ENCODE results near the gene HABP4.
A peak's percentile ranks its signal among the peaks of the same experiment; 100 is the strongest.

HABP4 gene

DNA sequence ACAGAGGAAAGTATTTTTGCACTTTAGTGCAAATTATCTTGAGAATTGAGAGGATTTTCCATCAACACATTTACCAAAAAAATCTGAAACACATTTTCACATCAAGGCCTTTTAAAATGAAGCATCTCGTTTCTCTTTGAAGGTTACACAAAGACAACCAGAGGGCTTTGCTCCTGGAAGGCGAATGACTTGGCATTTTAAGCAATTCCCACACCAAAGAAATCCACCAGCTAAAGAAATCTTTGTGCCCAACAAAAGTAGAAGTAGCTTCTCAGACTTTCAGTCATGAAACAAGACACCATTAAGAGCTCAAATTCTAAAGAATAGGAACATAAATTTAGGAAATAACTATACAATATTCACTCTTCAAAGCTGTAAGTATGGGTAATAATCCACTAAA, 59.9 kb downstream of the HABP4 start:
- DNase-seq: no peak
- in situ Hi-C loops (cut with MboI; ENCODE audit: low pct_unique_long_range_greater_than_20kb, low sequenced_read_pairs): no loop called here

DNA sequence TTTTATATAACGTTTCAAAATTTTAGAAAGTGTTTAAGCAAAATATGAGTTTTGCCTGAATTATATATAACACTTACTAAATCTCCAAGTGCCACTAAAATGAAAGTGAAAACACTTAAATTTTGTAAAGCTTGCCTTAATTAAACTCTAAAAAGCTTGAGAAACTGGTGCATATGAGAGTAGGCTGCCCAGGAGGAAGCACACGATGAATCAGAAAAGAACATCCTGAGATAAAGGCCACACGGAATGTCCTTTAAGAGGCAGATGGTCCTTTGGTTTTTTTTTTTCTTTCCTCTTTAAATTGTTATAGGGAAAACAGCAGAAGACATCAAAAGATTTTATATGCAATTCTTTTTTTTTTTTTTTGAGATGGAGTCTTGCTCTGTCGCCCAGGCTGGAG, 60.3 kb downstream of the HABP4 start:
- no peak for DNase-seq
- in situ Hi-C loops (cut with MboI; ENCODE audit: low pct_unique_long_range_greater_than_20kb, low sequenced_read_pairs): no loop called here

DNA sequence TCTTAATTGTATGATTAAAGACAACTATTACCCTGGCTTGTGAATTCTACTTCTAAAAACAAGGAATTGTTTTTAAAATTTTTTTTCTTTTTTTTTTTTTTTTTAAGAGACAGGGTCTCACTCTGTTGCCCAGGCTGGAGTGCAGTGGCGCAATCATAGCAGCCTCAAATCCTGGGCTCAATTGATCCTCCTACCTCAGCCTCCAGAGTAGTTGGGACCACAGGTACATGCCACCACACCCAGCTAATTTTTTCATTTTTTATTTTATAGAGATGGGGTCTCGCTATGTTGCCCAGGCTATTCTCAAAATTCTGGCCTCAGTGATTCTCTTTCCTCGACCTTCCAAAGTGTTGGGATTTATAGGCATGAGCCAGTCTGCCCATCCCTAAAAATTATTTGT, 62.3 kb downstream of the HABP4 start:
- in situ Hi-C loops (cut with MboI; ENCODE audit: low pct_unique_long_range_greater_than_20kb, low sequenced_read_pairs): no loop called here

DNA sequence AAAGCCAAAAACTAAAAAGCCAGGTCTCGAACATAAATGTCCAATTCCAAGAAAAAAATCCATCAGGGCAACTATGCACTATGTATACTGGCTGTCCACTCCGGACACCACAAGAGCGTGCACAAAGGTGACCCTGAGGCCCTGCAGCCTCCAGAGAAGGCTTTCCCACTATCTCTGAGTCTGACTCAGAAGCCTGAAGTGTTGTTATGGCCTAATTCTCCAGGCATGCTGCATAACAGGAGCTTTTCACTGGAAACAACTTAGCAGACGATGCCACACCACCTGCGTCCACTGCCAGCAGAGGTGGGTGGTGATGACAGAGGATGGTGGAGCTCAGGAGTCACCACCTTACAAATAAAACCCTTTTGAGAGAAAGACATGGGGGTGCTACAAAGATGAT, 63.7 kb downstream of the HABP4 start:
- DNase-seq: no peak
- in situ Hi-C loops (cut with MboI; ENCODE audit: low pct_unique_long_range_greater_than_20kb, low sequenced_read_pairs): no loop called here

More for the DNA sequence above, 62.3 kb downstream of the HABP4 start:
- DNase-seq: no peak

DNA sequence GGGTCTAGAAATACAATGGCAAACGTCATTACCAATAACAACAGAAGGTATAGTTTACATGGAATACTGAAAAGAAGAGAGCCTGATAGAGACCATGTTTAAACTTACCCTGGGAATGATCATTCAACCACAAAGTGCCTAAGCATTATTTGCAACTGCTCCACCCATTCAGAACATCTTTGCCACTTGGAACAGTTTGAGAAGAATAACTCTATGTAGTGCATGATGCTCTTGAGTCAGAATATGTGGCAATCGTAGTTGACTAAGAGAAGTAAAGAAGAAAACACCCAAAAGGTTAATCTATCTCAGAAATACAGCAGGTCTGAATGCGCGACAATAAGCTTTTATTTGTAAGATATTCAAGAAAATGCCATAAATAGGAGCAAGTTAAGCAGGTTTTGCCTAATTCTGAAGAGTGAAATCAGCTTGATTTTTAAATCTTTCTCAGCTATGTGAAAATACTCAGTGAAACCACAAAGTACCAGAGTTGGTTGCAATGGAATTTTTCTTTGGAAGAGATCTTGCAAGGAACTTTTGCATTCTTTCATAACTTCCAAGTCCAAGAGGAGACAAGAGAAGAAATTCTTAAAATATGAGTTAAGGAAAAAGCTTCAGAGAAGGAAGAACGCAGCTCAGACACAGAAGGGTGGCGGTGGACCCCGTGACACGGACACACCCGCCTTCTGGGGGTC, 64.3 kb downstream of the HABP4 start:
- in situ Hi-C loops (cut with MboI; ENCODE audit: low pct_unique_long_range_greater_than_20kb, low sequenced_read_pairs): no loop called here
- DNase-seq: no peak

DNA sequence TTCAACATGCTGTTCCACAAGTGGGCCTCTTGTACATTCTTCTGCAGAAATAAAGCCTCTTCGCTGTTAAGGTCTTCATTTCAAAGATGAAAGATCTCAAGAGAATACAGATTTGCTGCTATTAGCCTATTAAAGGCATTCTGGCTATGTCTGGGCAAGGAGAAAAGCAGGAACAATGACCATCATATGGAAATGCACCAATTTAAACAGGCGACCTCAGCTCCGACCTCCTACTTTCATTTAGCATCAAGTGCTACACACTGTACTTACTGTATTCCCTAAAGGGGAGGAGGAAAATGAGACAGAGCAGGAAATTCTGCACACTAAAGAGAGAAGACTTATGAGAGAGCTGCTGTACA, 64.8 kb downstream of the HABP4 start:
- in situ Hi-C loops (cut with MboI; ENCODE audit: low pct_unique_long_range_greater_than_20kb, low sequenced_read_pairs): no loop called here
- DNase-seq: no peak

DNA sequence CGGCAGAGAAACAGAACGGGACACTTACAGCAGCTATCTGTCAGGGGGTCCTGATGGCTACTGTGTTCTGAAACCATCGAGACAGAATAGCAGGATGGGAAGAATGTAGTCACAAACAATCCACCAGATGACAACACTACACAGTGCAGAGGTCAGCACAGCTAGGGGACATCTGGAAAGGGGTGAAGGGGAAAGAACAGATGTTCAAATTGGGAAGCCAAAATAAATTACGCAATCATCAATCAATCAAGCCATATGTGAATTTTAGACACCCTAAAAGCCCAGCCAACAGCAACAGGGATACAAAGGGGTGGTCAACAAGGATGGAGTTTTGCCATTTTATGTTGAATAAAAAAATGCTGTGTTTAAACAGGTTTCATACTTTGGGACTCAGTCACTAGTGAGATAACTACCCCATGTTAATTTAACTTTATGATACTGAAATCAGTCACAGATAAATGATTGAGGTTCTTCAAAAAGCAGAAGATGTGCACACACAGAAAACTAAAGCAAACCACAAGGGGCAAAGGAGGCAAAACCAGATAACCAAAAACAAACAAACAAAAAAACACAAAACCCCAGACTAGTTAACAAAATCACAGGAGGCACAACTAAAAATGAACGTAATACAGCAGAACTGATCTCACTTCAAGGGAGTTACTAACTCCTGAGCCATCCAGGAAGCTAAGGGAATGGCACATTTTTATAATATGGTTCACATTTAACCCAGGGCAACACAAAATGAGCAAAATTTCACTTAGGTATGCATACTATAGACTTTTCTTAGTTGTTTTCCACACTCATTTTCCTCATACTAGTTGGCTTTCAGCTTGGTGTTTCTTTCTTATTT, 65.9 kb downstream of the HABP4 start:
- in situ Hi-C loops (cut with MboI; ENCODE audit: low pct_unique_long_range_greater_than_20kb, low sequenced_read_pairs): no loop called here
- DNase-seq: no peak

DNA sequence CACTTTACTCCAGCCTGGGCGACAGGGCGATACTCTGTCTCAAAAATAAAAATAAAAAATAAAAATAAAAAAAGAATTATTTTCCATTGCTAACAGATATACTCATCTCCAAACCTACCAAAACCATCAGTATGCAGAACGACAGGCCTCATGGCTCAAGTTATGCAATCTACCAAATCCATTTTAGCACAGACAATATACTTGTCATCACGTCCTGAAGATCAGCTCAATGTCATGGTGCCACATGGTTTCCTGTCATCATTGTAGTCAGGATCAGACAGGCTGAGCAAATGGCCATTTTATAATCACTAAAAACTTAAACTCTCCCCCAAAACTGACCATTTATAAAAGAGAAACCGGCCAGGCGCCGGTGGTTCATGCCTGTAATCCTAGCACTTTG, 69.1 kb downstream of the HABP4 start:
- no peak for DNase-seq

DNA sequence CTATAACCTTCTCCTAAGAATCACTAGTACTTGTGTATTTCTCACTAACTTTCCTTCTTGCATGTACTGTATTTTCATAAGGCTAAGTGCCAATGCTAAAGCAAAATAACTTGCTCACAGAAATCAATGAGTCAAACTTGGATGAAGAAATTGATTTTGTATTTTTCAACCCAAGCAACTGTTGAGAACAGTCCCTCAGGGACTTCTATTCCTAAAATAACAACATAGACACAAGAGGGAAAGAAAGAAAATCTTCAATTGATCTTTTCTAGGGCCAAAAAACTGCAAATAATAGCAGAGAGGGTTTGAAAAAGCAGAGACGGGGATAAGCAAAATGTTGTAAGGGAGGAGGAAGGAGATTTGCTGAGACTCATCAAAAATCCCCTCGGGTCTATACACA, 69.8 kb downstream of the HABP4 start:
- in situ Hi-C loops (cut with MboI; ENCODE audit: low pct_unique_long_range_greater_than_20kb, low sequenced_read_pairs): no loop called here
- DNase-seq: no peak

More for the DNA sequence above, 69.1 kb downstream of the HABP4 start:
- in situ Hi-C loops (cut with MboI; ENCODE audit: low pct_unique_long_range_greater_than_20kb, low sequenced_read_pairs): no loop called here

DNA sequence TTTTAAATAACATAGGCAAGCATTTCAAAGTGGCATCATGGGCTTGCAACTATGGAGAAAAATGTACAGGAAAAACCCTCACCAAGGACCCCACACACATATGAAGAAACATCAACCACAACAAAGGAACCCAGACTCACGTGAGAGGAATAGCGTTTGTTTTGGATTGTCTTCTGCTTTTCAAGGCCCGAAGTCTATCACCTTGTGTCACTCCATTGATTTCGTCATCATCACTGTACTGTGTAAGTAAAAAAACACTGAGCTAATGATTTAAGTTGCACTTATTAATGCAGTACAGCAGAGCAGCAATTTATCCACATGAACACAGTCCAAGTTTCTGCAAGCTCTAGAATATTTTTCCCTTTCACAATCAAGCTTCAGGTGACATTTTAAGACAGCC, 72.4 kb downstream of the HABP4 start:
- peak; percentile 63 for DNase-seq
- in situ Hi-C loops (cut with MboI; ENCODE audit: low pct_unique_long_range_greater_than_20kb, low sequenced_read_pairs): no loop called here

DNA sequence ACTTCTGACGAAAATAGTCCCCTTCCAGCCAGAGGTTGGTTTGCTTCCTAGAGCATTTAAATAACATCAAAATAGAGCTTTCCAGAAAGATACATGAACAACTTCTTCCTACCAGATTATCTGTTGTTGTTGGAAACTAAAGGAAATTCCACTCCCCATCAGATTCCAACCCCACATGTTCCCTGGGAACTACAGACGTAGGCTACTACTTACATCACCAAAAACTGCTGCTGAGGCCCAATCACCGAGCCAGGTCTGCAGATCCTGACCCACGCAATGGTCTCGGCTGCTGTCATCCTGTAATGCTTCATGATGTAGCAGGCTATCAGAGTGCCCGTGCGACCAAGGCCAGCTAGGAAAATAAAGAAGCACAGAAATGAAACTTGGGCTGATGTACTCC, 73.4 kb downstream of the HABP4 start:
- DNase-seq: no peak
- in situ Hi-C loops (cut with MboI; ENCODE audit: low pct_unique_long_range_greater_than_20kb, low sequenced_read_pairs): no loop called here

DNA sequence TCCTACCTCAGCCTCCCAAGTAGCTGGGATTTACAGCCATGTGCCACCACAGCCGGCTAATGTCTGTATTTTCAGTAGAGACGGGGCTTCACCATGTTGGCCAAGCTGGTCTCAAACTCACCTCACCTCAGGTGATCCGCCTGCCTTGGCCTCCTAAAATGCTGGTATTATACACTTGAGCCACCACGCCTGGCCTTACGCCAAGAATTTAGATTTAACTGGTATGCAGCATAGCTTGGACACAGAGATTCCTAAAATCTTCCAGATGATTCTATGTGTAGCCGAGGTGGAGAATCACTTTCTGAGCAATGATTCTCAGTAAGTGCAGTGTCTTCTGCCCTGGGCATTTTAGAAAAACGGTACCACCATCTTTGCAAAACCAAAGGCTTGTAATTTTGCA, 74.1 kb downstream of the HABP4 start:
- DNase-seq: no peak
- in situ Hi-C loops (cut with MboI; ENCODE audit: low pct_unique_long_range_greater_than_20kb, low sequenced_read_pairs): no loop called here

DNA sequence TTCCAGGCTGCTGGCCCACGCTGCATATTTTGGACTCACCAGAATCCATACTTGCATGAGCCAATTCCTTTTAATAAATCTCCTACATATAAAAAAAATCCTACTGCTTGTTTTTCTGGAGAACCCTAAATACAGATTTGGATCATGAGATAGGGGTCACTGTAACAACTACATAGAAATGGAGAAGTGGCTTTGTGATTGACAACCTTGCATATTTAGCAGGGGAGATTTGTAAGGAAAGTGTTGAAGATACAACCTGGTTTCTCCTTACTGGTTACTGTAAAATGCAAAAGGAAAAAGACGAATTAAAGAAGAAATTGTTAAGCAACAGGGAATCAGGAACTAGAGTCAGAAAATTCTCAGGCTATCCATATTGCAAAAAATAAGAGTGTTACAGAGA, 74.8 kb downstream of the HABP4 start:
- in situ Hi-C loops (cut with MboI; ENCODE audit: low pct_unique_long_range_greater_than_20kb, low sequenced_read_pairs): no loop called here
- peak; percentile 8 for DNase-seq

DNA sequence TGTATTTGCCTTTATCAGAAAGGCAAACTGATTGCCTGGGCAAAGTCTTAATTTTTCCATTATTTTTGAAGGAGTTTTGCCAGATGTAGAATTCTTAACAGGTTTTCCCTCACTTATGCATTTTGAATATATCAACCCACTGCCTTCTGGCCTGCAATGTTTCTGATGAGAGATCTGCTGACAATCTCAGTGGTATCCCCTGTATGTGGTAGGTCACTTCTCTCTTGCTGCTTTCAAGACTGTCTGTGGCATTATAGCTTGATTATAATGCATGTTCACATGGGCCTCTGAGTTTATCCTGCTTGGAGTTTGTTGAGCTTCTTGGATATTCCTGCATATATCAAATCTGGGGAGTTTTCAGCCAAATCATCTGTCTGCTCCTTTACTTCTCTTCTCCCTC, 82.2 kb downstream of the HABP4 start:
- in situ Hi-C loops (cut with MboI; ENCODE audit: low pct_unique_long_range_greater_than_20kb, low sequenced_read_pairs): no loop called here
- DNase-seq: no peak

DNA sequence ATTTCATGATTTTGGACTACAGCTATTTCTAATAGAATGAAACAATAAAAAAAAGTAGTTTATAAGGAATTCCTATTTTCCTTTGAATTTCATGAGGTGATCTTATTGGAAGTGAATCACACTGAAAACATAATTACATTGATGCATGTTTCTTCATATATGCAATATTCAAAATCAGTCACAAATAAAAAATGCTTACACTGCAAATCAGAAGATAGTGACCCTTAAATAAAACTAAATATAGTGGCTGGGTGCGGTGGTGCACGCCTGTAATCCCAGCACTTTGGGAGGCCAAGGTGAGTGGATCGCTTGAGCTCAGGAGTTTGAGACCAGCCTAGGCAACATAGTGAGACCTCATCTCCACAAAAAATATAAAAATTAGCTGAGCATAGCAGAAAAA, 90.1 kb downstream of the HABP4 start:
- in situ Hi-C loops (cut with MboI; ENCODE audit: low pct_unique_long_range_greater_than_20kb, low sequenced_read_pairs): no loop called here
- no peak for DNase-seq
